RWPE2 (cell line): ENCODE data around the gene ITM2C.

Source experiments
- ATAC-seq: fragments of 200-7000 bp; cut with Tn5 transposase; 3 replicates; pipeline ENCODE4 v1.9.1; 2021; ENCODE audit warnings: low read depth
- DNase-seq: peaks from one replicate; pipeline ENCODE4 v3.0.0-alpha.2; 2020; ENCODE audit warnings: low spot score
- H3K27ac ChIP-seq: fragments of 450-650 bp; 2 replicates; pipeline ENCODE4 v1.5.1; 2017; ENCODE audit warnings: mild to moderate bottlenecking; ENCODE audit not compliant: poor library complexity, severe bottlenecking
- H3K27me3 ChIP-seq: fragments of 250-450 bp; sonication (Bioruptor Pico); 2 replicates; pipeline ENCODE4 v1.5.1; 2021; ENCODE audit warnings: mild to moderate bottlenecking, moderate library complexity; ENCODE audit not compliant: insufficient read depth, poor library complexity, severe bottlenecking
- H3K36me3 ChIP-seq: fragments of 250-450 bp; sonication (Bioruptor Pico); 2 replicates; pipeline ENCODE4 v1.5.1; 2020; ENCODE audit warnings: low read depth, mild to moderate bottlenecking, moderate library complexity
- H3K4me1 ChIP-seq: fragments of 250-450 bp; sonication (Bioruptor Pico); 2 replicates; pipeline ENCODE4 v1.5.1; 2021; ENCODE audit warnings: mild to moderate bottlenecking, moderate library complexity; ENCODE audit not compliant: insufficient read depth, poor library complexity, severe bottlenecking
- H3K4me3 ChIP-seq: fragments of 250-450 bp; sonication (Bioruptor Pico); 2 replicates; pipeline ENCODE4 v1.5.1; 2021; ENCODE audit warnings: mild to moderate bottlenecking, moderate library complexity; ENCODE audit not compliant: severe bottlenecking
- H3K9me3 ChIP-seq: fragments of 250-450 bp; sonication (Bioruptor Pico); 2 replicates; pipeline ENCODE4 v1.5.1; 2021; ENCODE audit warnings: mild to moderate bottlenecking, moderate library complexity; ENCODE audit not compliant: severe bottlenecking
- CTCF ChIP-seq: fragments of 450-650 bp; IDR thresholded peaks from one replicate; pipeline ENCODE4 v1.5.1; 2017; ENCODE audit warnings: mild to moderate bottlenecking, moderate library complexity; ENCODE audit not compliant: poor library complexity, severe bottlenecking

Gene ITM2C

GRCh38 chr2:230847883-230848388, 16.8 kb upstream of the ITM2C start:
- no peak for DNase-seq
- Histone ChIP-seq H3K9me3 (no peaks in the 10 kb centered on the region), H3K4me1 (no peaks in the 10 kb centered on the region), H3K36me3 (no peaks in the 10 kb centered on the region), H3K27ac (no peak overlapping the region), H3K27me3 (no peaks in the 10 kb centered on the region), H3K4me3 (peak overlapping the region; percentile 9)
- peak; percentile 89 for ATAC-seq
- TF ChIP-seq CTCF: peak; percentile 90

DNA sequence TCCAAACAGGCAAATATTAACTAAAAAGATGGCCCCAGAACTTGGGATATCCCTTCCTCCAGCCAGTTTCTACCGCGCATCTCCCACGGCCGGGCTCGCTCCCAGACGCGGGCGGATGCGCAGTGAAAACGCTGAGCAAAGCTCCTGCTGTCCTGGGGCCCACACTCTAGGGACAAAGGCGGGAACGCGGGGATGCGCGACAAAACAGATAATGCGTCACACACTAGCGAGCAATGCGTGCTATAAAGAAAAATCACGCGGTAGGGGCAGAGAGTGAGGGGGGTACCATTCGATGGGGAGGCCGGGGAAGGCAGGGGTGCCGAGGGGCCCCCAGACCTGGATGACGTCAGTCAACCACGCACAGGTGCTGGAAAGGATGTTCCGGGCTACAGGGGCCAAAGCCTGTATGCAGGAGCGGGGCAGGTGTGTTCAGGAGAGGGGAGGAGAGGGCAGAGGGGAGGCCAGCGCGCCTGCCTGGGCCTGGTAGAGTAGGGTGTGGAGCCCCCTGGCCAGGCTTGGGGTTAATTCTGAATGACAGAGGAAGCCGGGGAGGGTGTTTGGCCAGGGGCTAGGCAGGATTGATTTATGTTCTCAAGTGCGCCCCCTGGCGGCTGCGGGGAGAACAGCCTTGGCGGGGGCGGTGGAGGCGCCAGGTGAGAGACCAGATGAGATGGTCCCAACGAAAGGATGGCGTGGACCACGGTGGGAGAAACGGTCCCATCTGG, 14.9 kb upstream of the ITM2C start:
- Histone ChIP-seq H3K4me3 (no peak overlapping the region), H3K36me3 (no peaks in the 10 kb centered on the region), H3K27me3 (peaks cover 3% of the 10 kb centered on the region), H3K9me3 (no peaks in the 10 kb centered on the region), H3K4me1 (no peaks in the 10 kb centered on the region), H3K27ac (no peak overlapping the region)
- DNase-seq: peak; percentile 61
- ATAC-seq: peak; percentile 58; the same call in 2 of the 3 replicates
- peak; percentile 86 for TF ChIP-seq CTCF

- H3K4me1 ChIP-seq: no peaks in the 10 kb centered on the region
- no peaks in the 10 kb centered on the region for H3K9me3 ChIP-seq
- no peak for ATAC-seq
- H3K4me3 ChIP-seq: no peak overlapping the region
- H3K27ac ChIP-seq: no peak overlapping the region
- no peaks in the 10 kb centered on the region for H3K36me3 ChIP-seq
- no peak for DNase-seq
- TF ChIP-seq CTCF: peak; percentile 53
- H3K27me3 ChIP-seq: peaks cover 3% of the 10 kb centered on the region
These were observed 14.4 kb upstream of the ITM2C start for GRCh38 chr2:230850358-230850658.

DNA sequence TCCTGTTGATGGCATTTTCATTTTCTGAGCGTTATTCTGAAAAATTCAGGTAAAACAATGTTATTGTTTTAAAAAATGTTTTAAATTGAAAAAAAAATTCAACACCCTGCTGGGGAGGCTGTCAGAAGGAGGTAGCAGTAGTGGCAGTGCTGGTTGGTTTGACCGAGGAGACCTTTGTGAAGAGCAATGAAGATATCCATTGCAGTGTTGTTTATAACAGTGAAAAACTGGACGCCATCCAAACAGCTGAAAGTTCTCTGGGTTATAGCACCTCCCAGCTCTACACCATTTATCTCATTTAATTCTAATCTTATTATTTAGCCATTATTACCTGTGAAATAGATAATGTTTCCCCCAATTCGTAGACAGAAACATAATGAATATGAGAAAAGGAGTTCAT, 12.6 kb upstream of the ITM2C start:
- Histone ChIP-seq H3K36me3 (no peaks in the 10 kb centered on the region), H3K27me3 (peaks cover 3% of the 10 kb centered on the region), H3K4me1 (no peaks in the 10 kb centered on the region), H3K9me3 (no peaks in the 10 kb centered on the region), H3K27ac (no peak overlapping the region), H3K4me3 (no peak overlapping the region)
- no peak for TF ChIP-seq CTCF
- ATAC-seq (no peak), DNase-seq (no peak)

GRCh38 chr2:230861552-230862255, 3.0 kb upstream of the ITM2C start:
- Histone ChIP-seq H3K9me3 (no peaks in the 10 kb centered on the region), H3K27ac (no peak overlapping the region), H3K4me1 (no peaks in the 10 kb centered on the region), H3K27me3 (peaks cover 12% of the 10 kb centered on the region), H3K36me3 (no peaks in the 10 kb centered on the region), H3K4me3 (no peak overlapping the region)
- no peak for ATAC-seq
- DNase-seq: no peak
- TF ChIP-seq CTCF: no peak
